Neural cell (in vitro differentiated cells): ENCODE results near the gene SMARCA4. TPM values are rescaled to one million over a fixed set of nuclear protein-coding genes. Genes with fewer than 3 reads are reported as not detected.

Experiments
- H2AFZ ChIP-seq: fragments of 200-600, 300-800 bp; sonication (generic), shearing (Covaris generic); 2 replicates; pipeline ENCODE4 v1.6.0; 2014; ENCODE audit warnings: low read depth, mild to moderate bottlenecking, antibody characterized with exemption, low read length, moderate library complexity
- H3F3A ChIP-seq: fragments of 200-600 bp; shearing (Covaris generic); 2 replicates; pipeline ENCODE4 v1.6.1; 2016; ENCODE audit warnings: mild to moderate bottlenecking, moderate library complexity, mixed read lengths, antibody characterized with exemption, low read length; ENCODE audit not compliant: insufficient read depth, poor library complexity, severe bottlenecking
- H3K27ac ChIP-seq: fragments of 200-600, 300-800 bp; sonication (generic), shearing (Covaris generic); 2 replicates; pipeline ENCODE4 v1.5.1; 2014; ENCODE audit warnings: mild to moderate bottlenecking, low read length, moderate library complexity
- H3K27me3 ChIP-seq: fragments of 300-800, 200-600 bp; sonication (generic), shearing (Covaris generic); 2 replicates; pipeline ENCODE4 v1.6.0; 2014; ENCODE audit warnings: mild to moderate bottlenecking, low read depth, low read length, moderate library complexity; ENCODE audit not compliant: insufficient read depth
- H3K36me3 ChIP-seq: fragments of 300-800, 200-600 bp; sonication (generic), shearing (Covaris generic); 2 replicates; pipeline ENCODE4 v1.5.1; 2014; ENCODE audit warnings: mild to moderate bottlenecking, antibody characterized with exemption, low read length, moderate library complexity; ENCODE audit not compliant: insufficient read depth
- H3K4me2 ChIP-seq: fragments of 300-800, 200-600 bp; sonication (generic), shearing (Covaris generic); 2 replicates; pipeline ENCODE4 v1.6.0; 2014; ENCODE audit warnings: mild to moderate bottlenecking, low read length
- H3K4me3 ChIP-seq: fragments of 300-800, 200-600 bp; sonication (generic), shearing (Covaris generic); 2 replicates; pipeline ENCODE4 v1.5.1; 2014; ENCODE audit warnings: mild to moderate bottlenecking, low read length, moderate library complexity
- H3K79me2 ChIP-seq: fragments of 200-600 bp; shearing (Covaris generic); replicated peaks from 2 replicates; pipeline ENCODE4 v1.6.0; 2014; ENCODE audit warnings: mild to moderate bottlenecking, low read length, moderate library complexity; ENCODE audit not compliant: insufficient read depth
- H3K9ac ChIP-seq: fragments of 300-800, 200-600 bp; sonication (generic), shearing (Covaris generic); 2 replicates; pipeline ENCODE4 v1.6.1; 2016; ENCODE audit warnings: mild to moderate bottlenecking, low read length, mixed read lengths
- H3K9me2 ChIP-seq: fragments of 200-600 bp; shearing (Covaris generic); 2 replicates; pipeline ENCODE4 v1.6.1; 2016; ENCODE audit warnings: mild to moderate bottlenecking, low read length, mixed read lengths; ENCODE audit not compliant: insufficient read depth
- H3K9me3 ChIP-seq: fragments of 200-600, 300-800 bp; sonication (generic), shearing (Covaris generic); 2 replicates; pipeline ENCODE4 v1.6.1; 2016; ENCODE audit warnings: mild to moderate bottlenecking, mixed run types, low read length, moderate library complexity, mixed read lengths
- H4K20me1 ChIP-seq: fragments of 200-600 bp; shearing (Covaris generic); 2 replicates; pipeline ENCODE4 v1.6.1; 2016; ENCODE audit warnings: mild to moderate bottlenecking, mixed run types; ENCODE audit not compliant: insufficient read depth
- EP300 ChIP-seq: fragments of 450-650 bp; conservative IDR thresholded peaks from 2 replicates; pipeline ENCODE4 v1.6.1; 2014; ENCODE audit warnings: antibody characterized with exemption, mild to moderate bottlenecking, moderate library complexity; ENCODE audit not compliant: poor library complexity, severe bottlenecking
- EZH2 ChIP-seq: fragments of 200-600, 300-800 bp; shearing (Covaris generic), sonication (generic); IDR thresholded peaks from 2 replicates; pipeline ENCODE4 v1.6.1; 2014; ENCODE audit warnings: antibody characterized with exemption, low read length, borderline replicate concordance, mild to moderate bottlenecking; ENCODE audit not compliant: insufficient read depth, poor library complexity, severe bottlenecking
- MXI1 ChIP-seq: fragments of 450-650 bp; conservative IDR thresholded peaks from 2 replicates; pipeline ENCODE4 v1.6.1; 2014; ENCODE audit warnings: antibody characterized with exemption, mild to moderate bottlenecking; ENCODE audit not compliant: poor library complexity, severe bottlenecking
- POLR2AphosphoS5 ChIP-seq: IDR thresholded peaks from 2 replicates; pipeline ENCODE4 v1.6.1; 2012
- RAD21 ChIP-seq: fragments of 450-650 bp; conservative IDR thresholded peaks from 2 replicates; pipeline ENCODE4 v1.6.1; 2014; ENCODE audit warnings: antibody characterized with exemption, mild to moderate bottlenecking, moderate library complexity
- SMC3 ChIP-seq: fragments of 450-650 bp; conservative IDR thresholded peaks from 2 replicates; pipeline ENCODE4 v1.6.1; 2014; ENCODE audit warnings: antibody characterized with exemption, mild to moderate bottlenecking, moderate library complexity; ENCODE audit not compliant: poor library complexity
- TAF1 ChIP-seq: IDR thresholded peaks from 2 replicates; pipeline ENCODE4 v1.6.1; 2012; ENCODE audit warnings: low read depth
- polyA plus RNA-seq: library from polyadenylated mRNA; depleted of rRNA; stranded (reverse); fragments of >200 nt; gene quantifications from 2 replicates; pipeline ENCODE4 v1.2.3, GENCODE V29; 2014
- TF ChIP-seq, protein P1 (sequence below): IDR thresholded peaks from 2 replicates; pipeline ENCODE4 v1.6.1; 2012; ENCODE audit warnings: borderline replicate concordance
- TF ChIP-seq, protein P2 (sequence below): fragments of 450-650 bp; IDR thresholded peaks from 2 replicates; pipeline ENCODE4 v1.5.1; 2014; ENCODE audit warnings: antibody characterized with exemption, mild to moderate bottlenecking, moderate library complexity; ENCODE audit not compliant: poor library complexity, severe bottlenecking

Gene SMARCA4
- polyA plus RNA-seq, 1 donor from 2014 or later = 97.3 TPM

DNA sequence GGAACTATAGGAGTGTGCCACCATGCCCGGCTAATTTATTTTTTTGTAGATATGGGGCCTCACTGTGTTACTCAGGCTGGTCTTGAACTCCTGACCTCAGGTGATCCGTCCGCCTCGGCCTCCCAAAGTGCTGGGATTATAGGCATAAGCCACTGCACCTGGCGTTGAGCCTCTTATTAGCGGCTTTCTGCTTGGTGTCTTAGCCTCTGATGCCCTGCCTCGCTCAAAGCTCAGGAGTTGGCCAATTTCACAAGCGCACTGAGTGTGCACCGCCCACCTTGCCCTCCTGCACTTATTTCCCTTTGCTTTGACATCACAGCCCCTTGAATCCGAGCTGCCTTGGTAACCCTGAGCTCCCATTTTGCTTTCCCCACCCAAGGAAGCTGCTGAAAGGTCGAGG, 42.5 kb upstream of the SMARCA4 start:
- no peak overlapping the region for H3K27ac ChIP-seq
- H3K36me3 ChIP-seq = no peaks in the 10 kb centered on the region

DNA sequence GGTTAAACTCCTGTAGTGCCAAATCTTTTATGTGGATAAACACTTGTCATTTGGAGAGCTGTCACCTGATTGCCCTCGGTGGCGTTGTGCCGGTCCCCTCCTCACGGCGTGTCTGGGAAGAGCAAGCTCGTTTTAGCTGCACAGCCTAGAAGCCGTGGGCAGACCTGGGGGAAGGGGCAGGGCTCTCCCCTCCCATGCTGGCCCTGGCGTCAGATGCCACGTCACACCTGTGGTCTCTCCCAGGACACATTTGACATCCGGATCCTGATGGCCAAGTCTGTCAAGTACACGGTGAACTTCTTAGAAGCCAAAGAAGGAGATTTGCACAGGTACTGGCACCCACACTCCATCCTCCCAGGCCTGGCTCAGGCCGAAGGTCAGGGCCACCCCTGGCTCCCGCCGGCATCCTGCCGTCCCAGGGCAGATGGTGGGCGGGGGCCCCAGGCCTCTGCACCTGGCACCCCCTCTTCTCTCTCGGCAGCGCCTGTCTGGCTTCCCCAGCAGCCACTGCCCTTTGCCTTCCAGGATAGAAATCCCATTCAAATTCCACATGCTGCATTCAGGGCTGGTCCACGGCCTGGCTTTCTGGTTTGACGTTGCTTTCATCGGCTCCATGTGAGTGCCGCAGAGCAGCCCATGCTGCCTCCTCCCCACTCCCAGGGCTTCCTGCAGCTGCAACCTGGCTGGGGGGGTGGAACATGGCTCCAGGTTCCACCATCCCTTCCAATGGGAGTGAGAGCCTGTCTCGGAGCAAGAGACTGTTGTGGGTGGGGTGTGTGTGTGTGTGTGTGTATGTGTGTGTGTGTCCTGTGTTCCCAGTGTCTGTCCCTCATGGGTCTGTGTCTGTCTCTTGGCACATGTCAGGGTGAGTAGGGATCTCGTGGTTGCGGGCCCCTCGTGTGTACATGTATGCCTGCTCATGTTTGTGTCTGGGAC, 41.2 kb upstream of the SMARCA4 start:
- Histone ChIP-seq H3K4me3 (no peak overlapping the region), H3K36me3 (no peaks in the 10 kb centered on the region), H2AFZ (no peak overlapping the region), H3K9me3 (no peaks in the 10 kb centered on the region), H3K9me2 (no peaks in the 10 kb centered on the region), H3K9ac (no peak overlapping the region), H3F3A (no peaks in the 10 kb centered on the region), H3K27ac (no peak overlapping the region), H3K4me2 (no peak overlapping the region), H3K27me3 (no peaks in the 10 kb centered on the region), H3K79me2 (no peaks in the 10 kb centered on the region), H4K20me1 (no peaks in the 10 kb centered on the region)
- TF ChIP-seq, protein P1, sequence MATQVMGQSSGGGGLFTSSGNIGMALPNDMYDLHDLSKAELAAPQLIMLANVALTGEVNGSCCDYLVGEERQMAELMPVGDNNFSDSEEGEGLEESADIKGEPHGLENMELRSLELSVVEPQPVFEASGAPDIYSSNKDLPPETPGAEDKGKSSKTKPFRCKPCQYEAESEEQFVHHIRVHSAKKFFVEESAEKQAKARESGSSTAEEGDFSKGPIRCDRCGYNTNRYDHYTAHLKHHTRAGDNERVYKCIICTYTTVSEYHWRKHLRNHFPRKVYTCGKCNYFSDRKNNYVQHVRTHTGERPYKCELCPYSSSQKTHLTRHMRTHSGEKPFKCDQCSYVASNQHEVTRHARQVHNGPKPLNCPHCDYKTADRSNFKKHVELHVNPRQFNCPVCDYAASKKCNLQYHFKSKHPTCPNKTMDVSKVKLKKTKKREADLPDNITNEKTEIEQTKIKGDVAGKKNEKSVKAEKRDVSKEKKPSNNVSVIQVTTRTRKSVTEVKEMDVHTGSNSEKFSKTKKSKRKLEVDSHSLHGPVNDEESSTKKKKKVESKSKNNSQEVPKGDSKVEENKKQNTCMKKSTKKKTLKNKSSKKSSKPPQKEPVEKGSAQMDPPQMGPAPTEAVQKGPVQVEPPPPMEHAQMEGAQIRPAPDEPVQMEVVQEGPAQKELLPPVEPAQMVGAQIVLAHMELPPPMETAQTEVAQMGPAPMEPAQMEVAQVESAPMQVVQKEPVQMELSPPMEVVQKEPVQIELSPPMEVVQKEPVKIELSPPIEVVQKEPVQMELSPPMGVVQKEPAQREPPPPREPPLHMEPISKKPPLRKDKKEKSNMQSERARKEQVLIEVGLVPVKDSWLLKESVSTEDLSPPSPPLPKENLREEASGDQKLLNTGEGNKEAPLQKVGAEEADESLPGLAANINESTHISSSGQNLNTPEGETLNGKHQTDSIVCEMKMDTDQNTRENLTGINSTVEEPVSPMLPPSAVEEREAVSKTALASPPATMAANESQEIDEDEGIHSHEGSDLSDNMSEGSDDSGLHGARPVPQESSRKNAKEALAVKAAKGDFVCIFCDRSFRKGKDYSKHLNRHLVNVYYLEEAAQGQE = no peak
- TF ChIP-seq EZH2 (no peak), SMC3 (no peak), EP300 (no peak), TAF1 (no peak), POLR2AphosphoS5 (no peak), RAD21 (no peak), MXI1 (no peak)
- TF ChIP-seq, protein P2, sequence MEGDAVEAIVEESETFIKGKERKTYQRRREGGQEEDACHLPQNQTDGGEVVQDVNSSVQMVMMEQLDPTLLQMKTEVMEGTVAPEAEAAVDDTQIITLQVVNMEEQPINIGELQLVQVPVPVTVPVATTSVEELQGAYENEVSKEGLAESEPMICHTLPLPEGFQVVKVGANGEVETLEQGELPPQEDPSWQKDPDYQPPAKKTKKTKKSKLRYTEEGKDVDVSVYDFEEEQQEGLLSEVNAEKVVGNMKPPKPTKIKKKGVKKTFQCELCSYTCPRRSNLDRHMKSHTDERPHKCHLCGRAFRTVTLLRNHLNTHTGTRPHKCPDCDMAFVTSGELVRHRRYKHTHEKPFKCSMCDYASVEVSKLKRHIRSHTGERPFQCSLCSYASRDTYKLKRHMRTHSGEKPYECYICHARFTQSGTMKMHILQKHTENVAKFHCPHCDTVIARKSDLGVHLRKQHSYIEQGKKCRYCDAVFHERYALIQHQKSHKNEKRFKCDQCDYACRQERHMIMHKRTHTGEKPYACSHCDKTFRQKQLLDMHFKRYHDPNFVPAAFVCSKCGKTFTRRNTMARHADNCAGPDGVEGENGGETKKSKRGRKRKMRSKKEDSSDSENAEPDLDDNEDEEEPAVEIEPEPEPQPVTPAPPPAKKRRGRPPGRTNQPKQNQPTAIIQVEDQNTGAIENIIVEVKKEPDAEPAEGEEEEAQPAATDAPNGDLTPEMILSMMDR = no peak

More for the DNA sequence above, 42.5 kb upstream of the SMARCA4 start:
- Histone ChIP-seq H2AFZ (no peak overlapping the region), H3K4me3 (no peak overlapping the region), H3K9me3 (no peaks in the 10 kb centered on the region), H4K20me1 (no peaks in the 10 kb centered on the region), H3K9me2 (no peaks in the 10 kb centered on the region), H3K9ac (no peak overlapping the region), H3K4me2 (no peak overlapping the region), H3K27me3 (no peaks in the 10 kb centered on the region), H3K79me2 (no peaks in the 10 kb centered on the region), H3F3A (no peaks in the 10 kb centered on the region)
- TF ChIP-seq, protein P1 = no peak
- TF ChIP-seq, protein P2 = no peak
- no peak for TF ChIP-seq RAD21
